HG02763 (cell line): Measurements from ENCODE around the gene METTL3.

Experiments used
- ATAC-seq: cut with Tn5 transposase; IDR thresholded peaks from one replicate; pipeline ENCODE4 v1.9.1; 2021; ENCODE audit warnings: mild to moderate bottlenecking, moderate library complexity; ENCODE audit not compliant: unreplicated experiment

METTL3 gene

DNA sequence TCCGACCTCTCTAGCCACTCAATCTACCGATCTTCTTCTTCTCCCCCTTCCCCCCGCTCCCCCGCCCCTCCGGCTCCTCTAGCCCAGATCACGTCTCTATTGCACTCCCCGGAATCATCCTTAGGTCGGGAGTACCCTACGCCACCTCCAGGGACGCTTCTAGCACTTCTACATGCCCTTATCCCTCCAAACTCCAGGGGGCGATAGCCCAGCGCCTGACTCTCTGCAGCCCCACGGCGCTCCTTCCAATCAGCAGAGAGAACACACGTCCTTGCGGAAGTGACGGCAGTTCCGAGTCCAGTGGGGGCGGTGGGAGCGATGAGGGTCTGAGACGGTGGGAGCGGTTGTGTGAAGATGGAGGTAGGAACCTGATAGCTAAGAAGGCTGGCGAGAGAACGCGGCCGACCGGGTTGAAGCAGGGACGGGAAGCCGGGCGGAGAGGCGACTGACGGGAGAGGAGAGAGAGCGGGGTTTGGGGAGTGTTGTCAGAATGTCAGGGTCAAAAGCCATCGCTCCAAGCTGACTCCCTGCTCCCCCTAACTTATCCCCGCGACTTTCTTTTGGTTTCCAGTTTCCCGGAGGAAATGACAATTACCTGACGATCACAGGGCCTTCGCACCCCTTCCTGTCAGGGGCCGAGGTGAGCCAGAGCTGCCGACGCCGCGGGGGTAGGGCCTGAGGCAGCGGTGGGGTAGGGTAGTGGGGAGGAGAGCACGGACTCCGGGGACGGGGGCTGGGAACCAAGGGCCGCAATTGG is 34.0 kb downstream of the METTL3 start, which contains the start of the genes RAB2B and TOX4:
TSS of gene RAB2B (minus strand) at position 35 of the 757 bp plus-strand sequence. CDS start 87 bp downstream, outside the sequence.
TSS of gene TOX4 (plus strand) at position 271 of the 757 bp plus-strand sequence. CDS start at position 355, 84 bp downstream.
- ATAC-seq, result peak; percentile 99

- peak; percentile 33 for ATAC-seq
Observed at GRCh38 chr14:21476523-21476924, 34.6 kb downstream of the METTL3 start.

DNA sequence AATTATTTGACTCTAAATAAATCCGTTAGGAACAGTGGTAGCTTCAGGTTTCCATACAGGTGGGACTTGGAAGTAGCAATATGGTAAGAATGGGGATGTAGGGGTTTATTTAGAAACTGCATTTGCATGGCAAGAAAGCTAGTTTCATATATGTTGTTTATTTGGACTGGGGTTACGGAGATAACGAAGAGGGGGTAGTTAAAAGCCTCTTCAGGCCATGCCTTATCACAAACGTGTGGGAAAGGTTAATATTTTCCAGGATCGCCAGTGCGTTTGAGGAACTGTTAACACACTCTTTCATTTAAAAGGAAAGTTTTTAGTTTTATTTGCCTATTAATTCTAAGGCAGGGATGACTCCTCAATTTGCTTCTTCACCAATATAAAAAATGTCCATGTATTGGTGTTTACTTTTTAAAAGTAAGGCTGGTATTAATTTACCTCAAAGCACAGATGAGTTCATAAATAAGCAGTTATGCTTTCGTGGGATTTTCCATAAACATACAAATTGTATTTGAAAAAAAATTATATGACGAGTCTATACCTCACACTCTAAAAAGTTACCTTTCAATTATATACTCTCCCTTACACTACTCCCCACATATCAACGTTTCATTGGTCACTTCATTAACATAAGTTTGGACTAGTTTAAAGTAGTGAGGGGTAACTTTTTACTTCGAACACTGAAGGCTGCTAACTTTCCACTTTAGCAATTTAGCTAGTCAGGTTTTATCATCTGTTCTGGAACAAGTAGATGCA is 35.2 kb downstream of the METTL3 start:
- no peak for ATAC-seq

DNA sequence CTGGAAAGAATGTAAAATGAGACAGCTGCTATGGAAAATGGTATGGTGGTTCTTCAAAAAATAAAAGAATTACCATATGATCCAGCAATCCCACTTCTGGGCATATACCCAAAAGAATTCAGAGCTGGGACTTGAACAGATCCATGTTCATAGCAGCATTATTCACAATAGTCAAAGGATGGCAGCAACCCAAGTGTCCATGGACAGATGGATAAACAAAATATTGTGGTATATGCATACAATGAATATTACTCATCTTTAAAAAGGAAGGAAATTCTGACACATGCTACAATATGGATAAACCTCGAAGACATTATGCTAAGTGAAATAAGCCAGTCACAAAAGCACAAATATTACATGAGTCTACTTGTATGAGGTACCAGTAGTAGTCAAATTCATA is 43.5 kb downstream of the METTL3 start:
- no peak for ATAC-seq

DNA sequence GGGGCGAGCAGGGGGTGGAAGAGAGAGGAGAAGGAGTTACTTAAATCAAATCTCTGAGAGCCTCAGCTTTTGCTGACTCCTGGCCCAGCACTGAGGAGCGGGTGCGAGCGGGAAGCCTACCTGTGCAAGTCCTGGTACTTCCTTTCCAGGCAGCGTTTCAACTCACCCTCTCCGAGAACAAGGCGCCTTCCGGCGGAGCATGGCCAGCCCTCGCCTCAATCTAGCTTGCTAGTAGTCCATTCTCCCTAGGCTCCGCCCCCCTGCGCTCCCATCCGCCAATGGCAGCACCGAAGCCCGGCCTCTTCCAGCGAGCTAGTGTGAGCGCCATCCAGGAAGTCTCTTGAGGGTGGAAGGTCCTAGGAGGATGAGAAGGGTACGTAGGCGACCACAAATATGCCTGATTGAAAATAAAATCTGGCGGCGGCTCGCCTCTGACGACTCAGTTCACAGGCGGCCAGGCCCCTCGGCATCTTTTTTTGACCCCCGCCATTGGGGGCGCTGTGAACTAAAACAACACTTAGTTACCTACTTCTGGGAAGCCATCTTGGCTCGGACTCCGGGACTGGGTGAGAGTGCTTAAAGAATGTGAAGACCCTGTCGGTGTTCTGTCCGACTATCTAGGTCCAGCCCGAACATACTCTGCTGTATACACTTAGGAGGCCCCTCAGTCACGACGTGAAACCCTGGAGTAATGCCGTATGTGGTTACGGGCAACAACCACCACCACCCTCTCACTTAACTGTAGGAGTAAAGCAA is 55.0 kb downstream of the METTL3 start, which contains the start of gene CHD8:
TSS of gene CHD8 (minus strand) at position 212 of the 756 bp plus-strand sequence. CDS start 24,480 bp downstream, outside the sequence.
- ATAC-seq, result peak; percentile 96

DNA sequence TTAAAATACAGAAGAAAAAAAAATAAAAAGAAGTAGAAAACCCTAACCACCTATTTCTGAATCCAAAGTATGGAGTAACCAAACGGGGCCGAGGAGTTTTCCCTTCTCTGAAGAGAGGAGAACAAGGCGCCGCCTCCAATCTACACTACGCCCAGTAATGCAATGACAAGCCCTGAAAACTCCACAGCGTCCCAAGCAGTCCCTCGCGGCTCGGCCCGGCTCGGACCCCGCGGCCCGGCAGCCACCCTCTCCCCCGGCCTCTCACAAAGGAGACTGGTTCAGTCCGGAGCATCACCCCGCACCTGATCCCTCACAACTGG is 55.6 kb downstream of the METTL3 start:
- ATAC-seq, result peak; percentile 2

DNA sequence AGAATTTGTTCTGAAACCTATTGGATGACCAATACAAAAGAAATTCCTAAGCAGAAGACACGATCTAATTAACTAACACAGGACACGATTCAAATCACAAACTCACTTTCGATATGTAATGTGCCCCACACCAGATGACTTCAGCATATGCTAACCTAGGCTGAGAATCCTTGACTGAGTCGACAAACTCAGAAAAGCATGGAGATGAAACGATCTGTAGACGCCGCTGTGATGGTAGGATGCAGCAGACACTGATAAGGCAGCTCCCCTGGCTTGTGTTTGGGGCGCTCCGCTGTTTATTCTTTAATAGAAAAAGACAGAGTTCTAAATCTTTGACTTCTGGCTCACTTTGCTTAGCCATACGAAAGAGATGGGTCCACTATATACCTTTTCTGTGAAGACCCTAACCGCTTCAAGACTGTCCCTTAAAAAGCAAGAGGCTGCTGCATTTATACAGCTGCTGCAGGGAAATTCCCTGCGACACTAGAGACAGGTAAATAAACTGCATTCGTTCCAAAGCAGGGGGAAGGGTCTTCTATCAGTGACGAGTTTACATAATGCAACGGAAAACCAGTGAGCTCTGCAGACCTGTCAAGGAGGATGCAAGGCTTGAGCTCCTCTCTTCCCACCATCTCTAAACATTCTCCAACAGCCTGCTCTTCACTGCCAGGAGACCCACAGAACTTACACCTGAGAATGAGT is 56.1 kb downstream of the METTL3 start:
- no peak for ATAC-seq

DNA sequence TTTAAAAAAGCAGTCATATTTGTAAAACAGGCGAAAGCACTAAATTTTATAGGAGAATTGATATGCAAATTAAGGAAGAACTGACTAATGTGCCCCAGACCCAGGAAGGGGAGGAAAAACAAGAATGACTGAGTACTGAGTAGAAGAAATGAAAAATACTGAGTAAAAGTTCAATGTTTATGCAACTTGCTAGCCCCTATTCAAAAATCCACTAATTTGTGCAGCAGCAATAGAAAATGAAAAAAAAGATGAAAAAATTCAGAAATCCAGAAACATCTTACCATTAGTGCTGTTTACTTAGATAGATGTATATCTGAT is 61.3 kb downstream of the METTL3 start:
- no peak for ATAC-seq
